ENCODE results near the gene RNF38. TPM values are rescaled to one million over a fixed set of nuclear protein-coding genes. Genes with fewer than 3 reads are reported as not detected.

Gene RNF38
- total RNA-seq, 2 experiments from 2014 or later = 9.0 to 25.5 TPM

DNA sequence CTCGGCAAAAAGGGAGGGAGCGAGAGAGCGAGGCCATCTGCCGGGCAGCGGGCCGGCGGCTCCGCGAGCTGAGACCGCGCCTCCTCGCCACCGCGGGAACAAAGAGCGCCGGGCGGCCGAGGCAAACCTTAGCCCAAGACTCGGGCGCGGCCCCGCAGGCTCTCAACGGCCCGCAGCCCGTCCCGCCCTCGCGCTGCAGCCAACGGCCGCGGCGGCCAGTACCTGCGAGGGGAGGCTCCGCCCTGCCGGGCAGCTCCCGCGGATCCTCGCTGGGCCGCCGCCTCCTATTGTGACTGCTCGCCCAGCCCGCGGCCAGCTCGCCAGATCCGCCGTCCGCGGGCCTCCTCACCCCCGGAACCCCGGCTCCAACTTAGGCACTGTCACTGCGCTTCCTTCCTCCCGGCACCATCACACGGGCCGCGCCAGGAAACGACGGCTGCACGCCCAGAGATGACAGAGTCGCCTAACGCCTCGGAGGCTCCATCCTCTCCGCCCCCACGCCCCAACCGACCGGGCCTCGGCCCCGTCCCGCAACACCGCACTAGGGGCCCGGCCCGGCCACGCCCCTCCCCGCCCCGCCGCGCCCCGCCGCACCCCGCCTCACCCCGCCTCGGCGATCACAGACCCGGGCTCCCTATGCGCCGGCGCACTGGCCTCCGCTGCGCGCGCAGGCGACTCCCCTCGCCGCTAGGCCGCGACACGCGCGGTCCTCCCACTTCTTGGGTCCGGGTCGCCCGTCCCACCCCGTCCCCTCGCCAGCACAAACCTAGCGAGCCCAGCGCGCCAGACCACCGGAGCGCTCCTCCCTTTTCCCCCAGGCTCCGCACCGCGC, 479 bp upstream of the RNF38 start:
- Histone ChIP-seq H3K4me2 (ENCODE audit: low read length) (peak overlapping the region; percentile 82), H3K4me3 (ENCODE audit: low read depth, low read length, poor library complexity, severe bottlenecking) (peak overlapping the region; percentile 86), H3K27ac (ENCODE audit: low read depth, low read length, poor library complexity, severe bottlenecking) (peak overlapping the region; percentile 93), H4K20me1 (ENCODE audit: insufficient read depth, low read length) (peaks cover 14% of the 10 kb centered on the region; the same call in 1 of the 2 replicates), H3K4me1 (ENCODE audit: insufficient read depth, low read length, poor library complexity, severe bottlenecking) (peaks cover 17% of the 10 kb centered on the region), H3K9me3 (ENCODE audit: low read length) (peaks cover 4% of the 10 kb centered on the region; the same call in 1 of the 2 replicates), H3K9me2 (ENCODE audit: insufficient read depth, low read length) (no peaks in the 10 kb centered on the region), H2AFZ (ENCODE audit: low read length) (peak overlapping the region; percentile 69), H3K36me3 (ENCODE audit: insufficient read depth, low read length) (peaks cover 28% of the 10 kb centered on the region), H3K79me2 (ENCODE audit: insufficient read depth, low read depth, low read length) (peaks cover 45% of the 10 kb centered on the region)
- ChIA-PET POLR2A (no interaction called here), CTCF (ENCODE audit: unreplicated experiment) (no interaction called here)
- no TSS peak for BruUV-seq (replicated peaks)
- TF ChIP-seq EZH2phosphoT487 (IDR thresholded peaks at IDR 0.05; ENCODE audit: borderline replicate concordance, low read depth, low read length) = no peak
- TF ChIP-seq, protein P1, sequence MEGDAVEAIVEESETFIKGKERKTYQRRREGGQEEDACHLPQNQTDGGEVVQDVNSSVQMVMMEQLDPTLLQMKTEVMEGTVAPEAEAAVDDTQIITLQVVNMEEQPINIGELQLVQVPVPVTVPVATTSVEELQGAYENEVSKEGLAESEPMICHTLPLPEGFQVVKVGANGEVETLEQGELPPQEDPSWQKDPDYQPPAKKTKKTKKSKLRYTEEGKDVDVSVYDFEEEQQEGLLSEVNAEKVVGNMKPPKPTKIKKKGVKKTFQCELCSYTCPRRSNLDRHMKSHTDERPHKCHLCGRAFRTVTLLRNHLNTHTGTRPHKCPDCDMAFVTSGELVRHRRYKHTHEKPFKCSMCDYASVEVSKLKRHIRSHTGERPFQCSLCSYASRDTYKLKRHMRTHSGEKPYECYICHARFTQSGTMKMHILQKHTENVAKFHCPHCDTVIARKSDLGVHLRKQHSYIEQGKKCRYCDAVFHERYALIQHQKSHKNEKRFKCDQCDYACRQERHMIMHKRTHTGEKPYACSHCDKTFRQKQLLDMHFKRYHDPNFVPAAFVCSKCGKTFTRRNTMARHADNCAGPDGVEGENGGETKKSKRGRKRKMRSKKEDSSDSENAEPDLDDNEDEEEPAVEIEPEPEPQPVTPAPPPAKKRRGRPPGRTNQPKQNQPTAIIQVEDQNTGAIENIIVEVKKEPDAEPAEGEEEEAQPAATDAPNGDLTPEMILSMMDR (conservative IDR thresholded peaks at IDR 0.05; ENCODE audit: low read length) = no peak
- peak; percentile 91 for DNase-seq (ENCODE audit: low spot score)
- intact Hi-C loops (cut with micrococcal nuclease; ENCODE audit: unreplicated experiment) = loop anchor here (5.0 to 10.0 kb wide), 2 partner anchors 172 to 234 kb away; partner anchors contain the start of gene MELK

DNA sequence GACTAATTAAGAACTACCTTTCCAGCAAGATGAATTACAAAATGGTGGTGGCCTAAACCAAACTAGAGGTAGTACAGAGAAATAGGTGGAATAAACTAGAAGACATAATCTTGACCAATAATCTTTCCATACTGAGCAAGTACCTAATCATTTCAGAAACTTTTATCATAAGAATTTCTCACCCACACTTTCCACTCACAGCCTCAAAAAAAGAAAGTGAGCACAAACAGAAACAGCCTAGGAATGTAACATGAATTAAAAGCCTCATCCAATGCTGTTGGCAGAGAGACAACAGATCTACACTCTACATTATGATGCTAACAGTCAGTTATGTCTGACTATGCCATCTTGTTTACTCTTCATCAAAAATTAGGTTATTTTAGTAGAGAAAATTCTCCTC, 1.3 kb downstream of the RNF38 start:
- no peaks in the 10 kb centered on the region for H3K9me2 ChIP-seq (ENCODE audit: insufficient read depth, low read length)
- no TSS peak for BruUV-seq (replicated peaks)
- peaks cover 42% of the 10 kb centered on the region for H3K36me3 ChIP-seq (ENCODE audit: insufficient read depth, low read length)
- H4K20me1 ChIP-seq (ENCODE audit: insufficient read depth, low read length) = peaks cover 14% of the 10 kb centered on the region; the same call in 1 of the 2 replicates
- ChIA-PET CTCF (ENCODE audit: unreplicated experiment) (no interaction called here), POLR2A (no interaction called here)
- DNase-seq (ENCODE audit: low spot score) = no peak
- intact Hi-C loops (cut with micrococcal nuclease; ENCODE audit: unreplicated experiment) = no loop called here
- H3K27ac ChIP-seq (ENCODE audit: low read depth, low read length, poor library complexity, severe bottlenecking) = no peak overlapping the region
- H2AFZ ChIP-seq (ENCODE audit: low read length) = no peak overlapping the region
- H3K79me2 ChIP-seq (ENCODE audit: insufficient read depth, low read depth, low read length) = peaks cover 63% of the 10 kb centered on the region
- peak overlapping the region; percentile 82 for H3K4me2 ChIP-seq (ENCODE audit: low read length)
- H3K9me3 ChIP-seq (ENCODE audit: low read length) = peaks cover 8% of the 10 kb centered on the region; the same call in 1 of the 2 replicates
- H3K4me3 ChIP-seq (ENCODE audit: low read depth, low read length, poor library complexity, severe bottlenecking) = peak overlapping the region; percentile 86
- TF ChIP-seq, protein P1 (conservative IDR thresholded peaks at IDR 0.05; ENCODE audit: low read length) = no peak
- no peak for TF ChIP-seq EZH2phosphoT487 (IDR thresholded peaks at IDR 0.05; ENCODE audit: borderline replicate concordance, low read depth, low read length)
- peaks cover 17% of the 10 kb centered on the region for H3K4me1 ChIP-seq (ENCODE audit: insufficient read depth, low read length, poor library complexity, severe bottlenecking)

DNA sequence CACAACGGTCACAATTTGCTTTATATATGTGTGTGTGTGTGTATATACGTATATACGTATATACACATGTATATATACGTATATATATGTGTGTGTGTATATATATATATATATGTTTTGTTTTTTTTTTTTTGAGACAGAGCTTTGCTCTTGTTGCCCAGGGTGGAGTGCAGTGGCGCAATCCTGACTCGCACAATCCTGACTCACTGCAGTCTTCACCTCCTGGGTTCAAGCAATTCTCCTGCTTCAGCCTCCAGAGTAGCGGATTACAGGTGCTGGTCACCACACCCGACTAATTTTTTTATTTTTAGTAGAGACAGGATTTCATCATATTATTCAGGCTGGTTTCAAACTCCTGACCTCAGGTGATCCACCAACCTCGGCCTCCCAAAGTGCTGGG, 3.1 kb downstream of the RNF38 start:
- Histone ChIP-seq H3K9me3 (ENCODE audit: low read length) (peaks cover 8% of the 10 kb centered on the region; the same call in 1 of the 2 replicates), H3K9me2 (ENCODE audit: insufficient read depth, low read length) (no peaks in the 10 kb centered on the region), H3K4me2 (ENCODE audit: low read length) (no peak overlapping the region), H3K27ac (ENCODE audit: low read depth, low read length, poor library complexity, severe bottlenecking) (no peak overlapping the region), H4K20me1 (ENCODE audit: insufficient read depth, low read length) (peaks cover 14% of the 10 kb centered on the region), H3K4me1 (ENCODE audit: insufficient read depth, low read length, poor library complexity, severe bottlenecking) (peaks cover 17% of the 10 kb centered on the region), H3K4me3 (ENCODE audit: low read depth, low read length, poor library complexity, severe bottlenecking) (no peak overlapping the region), H3K79me2 (ENCODE audit: insufficient read depth, low read depth, low read length) (peaks cover 81% of the 10 kb centered on the region), H2AFZ (ENCODE audit: low read length) (no peak overlapping the region), H3K36me3 (ENCODE audit: insufficient read depth, low read length) (peaks cover 55% of the 10 kb centered on the region)
- ChIA-PET POLR2A (interaction anchor here (0.6 to 1.1 kb wide), 3 partner anchors 19 to 306 kb away, joined by 3 read pairs; no protein-coding TSS in a partner anchor), CTCF (ENCODE audit: unreplicated experiment) (no interaction called here)
- intact Hi-C loops (cut with micrococcal nuclease; ENCODE audit: unreplicated experiment) = no loop called here
- BruUV-seq (replicated peaks) = no TSS peak
- TF ChIP-seq EZH2phosphoT487 (IDR thresholded peaks at IDR 0.05; ENCODE audit: borderline replicate concordance, low read depth, low read length) = no peak
- TF ChIP-seq, protein P1 (conservative IDR thresholded peaks at IDR 0.05; ENCODE audit: low read length) = no peak
- no peak for DNase-seq (ENCODE audit: low spot score)
